Karpas-422 (cell line): ENCODE results near the gene RPS6KA5. TPM values are rescaled to one million over a fixed set of nuclear protein-coding genes. Genes with fewer than 3 reads are reported as not detected.
"Not testable (repeated sequence)": the region's sequence is repeated elsewhere in the genome, so short reads cannot be mapped to it uniquely, and the experiment has no call there.

Experiments used
- DNase-seq: peaks from one replicate; pipeline ENCODE4 v3.0.0-alpha.2; 2015
- H2AFZ ChIP-seq: fragments of 200-600 bp; sonication (generic); 2 replicates; pipeline ENCODE4 v1.6.1; 2014; ENCODE audit warnings: antibody characterized with exemption, low read length, mixed read lengths
- H3K27ac ChIP-seq: fragments of 200-600 bp; sonication (generic); 2 replicates; pipeline ENCODE4 v1.5.1; 2014; ENCODE audit warnings: mild to moderate bottlenecking, low read length, moderate library complexity
- H3K27me3 ChIP-seq: fragments of 200-600 bp; sonication (generic); 2 replicates; pipeline ENCODE4 v1.6.1; 2014; ENCODE audit warnings: low read length, mixed read lengths
- H3K36me3 ChIP-seq: fragments of 200-600 bp; sonication (generic); 2 replicates; pipeline ENCODE4 v1.6.1; 2014; ENCODE audit warnings: low read length, mixed read lengths; ENCODE audit not compliant: insufficient read depth
- H3K4me1 ChIP-seq: fragments of 200-600 bp; sonication (generic); 2 replicates; pipeline ENCODE4 v1.6.1; 2014; ENCODE audit warnings: mild to moderate bottlenecking, low read length, mixed read lengths
- H3K4me2 ChIP-seq: fragments of 200-600 bp; sonication (generic); 2 replicates; pipeline ENCODE4 v1.6.1; 2014; ENCODE audit warnings: low read length, low read depth, mild to moderate bottlenecking; ENCODE audit not compliant: poor library complexity, severe bottlenecking
- H3K4me3 ChIP-seq: fragments of 200-600 bp; sonication (generic); 2 replicates; pipeline ENCODE4 v1.5.1; 2014; ENCODE audit warnings: mild to moderate bottlenecking, antibody characterized with exemption, low read length, mixed read lengths
- H3K79me2 ChIP-seq: fragments of 200-600 bp; sonication (generic); 2 replicates; pipeline ENCODE4 v1.6.1; 2014; ENCODE audit warnings: mild to moderate bottlenecking, low read length, mixed read lengths
- H3K9ac ChIP-seq: fragments of 200-600 bp; sonication (generic); 2 replicates; pipeline ENCODE4 v1.6.0; 2014; ENCODE audit warnings: low read length
- H3K9me2 ChIP-seq: fragments of 200-600 bp; sonication (generic), shearing (Covaris generic); replicated peaks from 2 replicates; pipeline ENCODE4 v1.6.0; 2014; ENCODE audit warnings: mild to moderate bottlenecking, low read length, moderate library complexity; ENCODE audit not compliant: insufficient read depth
- H3K9me3 ChIP-seq: fragments of 300-700, 200-600 bp; sonication (generic); 2 replicates; pipeline ENCODE4 v1.6.1; 2014; ENCODE audit warnings: low read length, mixed read lengths
- H4K20me1 ChIP-seq: fragments of 200-600 bp; sonication (generic); 2 replicates; pipeline ENCODE4 v1.6.1; 2014; ENCODE audit warnings: mild to moderate bottlenecking, antibody characterized with exemption, low read length, low read depth; ENCODE audit not compliant: insufficient read depth
- total RNA-seq: library from RNA; depleted of rRNA; stranded (reverse); fragments of >200 nt; shearing (Covaris generic); gene quantifications from 2 replicates; pipeline ENCODE4 v1.2.3, GENCODE V29; 2014; ENCODE audit warnings: low replicate concordance

RPS6KA5 gene
- total RNA-seq, 1 experiment from 2014 or later, result 5.5 TPM

DNA sequence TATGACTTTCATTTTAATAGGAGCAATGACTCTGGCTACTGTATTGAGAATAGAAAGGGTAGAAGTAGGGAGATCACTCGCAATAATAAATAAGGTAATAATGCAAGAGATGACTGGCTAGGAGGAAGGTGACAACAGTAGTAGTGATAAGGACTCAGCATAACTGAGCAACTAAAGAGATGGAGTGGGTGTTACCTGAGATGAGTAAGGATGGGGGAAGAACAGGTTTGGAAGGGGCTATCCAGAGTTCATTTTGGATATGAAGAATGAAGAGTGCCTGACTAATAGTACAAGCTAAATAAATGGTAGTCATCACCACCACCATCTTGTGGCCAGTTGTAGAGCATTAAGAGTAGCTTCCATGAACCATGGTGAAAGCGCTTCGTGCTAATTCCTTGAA is 101.1 kb downstream of the RPS6KA5 start:
- Histone ChIP-seq H3K9me2 (no peaks in the 10 kb centered on the region), H3K4me2 (no peak overlapping the region), H3K36me3 (no peaks in the 10 kb centered on the region), H3K4me3 (no peak overlapping the region), H3K27me3 (no peaks in the 10 kb centered on the region), H3K9me3 (peaks cover 15% of the 10 kb centered on the region), H3K27ac (no peak overlapping the region), H3K4me1 (no peaks in the 10 kb centered on the region), H2AFZ (no peak overlapping the region), H3K79me2 (no peaks in the 10 kb centered on the region), H4K20me1 (peaks cover 11% of the 10 kb centered on the region), H3K9ac (no peak overlapping the region)
- DNase-seq, result no peak

GRCh38 chr14:90956273-90956672 is 104.2 kb downstream of the RPS6KA5 start:
- no peaks in the 10 kb centered on the region for H3K36me3 ChIP-seq
- no peaks in the 10 kb centered on the region for H3K9me2 ChIP-seq
- H4K20me1 ChIP-seq, result no peaks in the 10 kb centered on the region; the same call in 1 of the 2 replicates
- no peak overlapping the region for H3K27ac ChIP-seq
- H3K4me3 ChIP-seq, result no peak overlapping the region
- H3K27me3 ChIP-seq, result no peaks in the 10 kb centered on the region
- H3K9ac ChIP-seq, result no peak overlapping the region
- DNase-seq, result no peak
- H3K4me2 ChIP-seq, result no peak overlapping the region
- H3K79me2 ChIP-seq, result no peaks in the 10 kb centered on the region
- no peaks in the 10 kb centered on the region for H3K4me1 ChIP-seq
- H2AFZ ChIP-seq, result no peak overlapping the region
- H3K9me3 ChIP-seq, result peaks cover 20% of the 10 kb centered on the region

GRCh38 chr14:90953643-90954042 is 106.8 kb downstream of the RPS6KA5 start:
- H3K9ac ChIP-seq, H3K4me2 ChIP-seq, H3K4me1 ChIP-seq, H2AFZ ChIP-seq, H3K9me2 ChIP-seq, DNase-seq, H3K79me2 ChIP-seq, H3K27me3 ChIP-seq, H4K20me1 ChIP-seq, H3K27ac ChIP-seq, H3K36me3 ChIP-seq, H3K4me3 ChIP-seq: not testable (repeated sequence)
- peaks cover 20% of the 10 kb centered on the region for H3K9me3 ChIP-seq

DNA sequence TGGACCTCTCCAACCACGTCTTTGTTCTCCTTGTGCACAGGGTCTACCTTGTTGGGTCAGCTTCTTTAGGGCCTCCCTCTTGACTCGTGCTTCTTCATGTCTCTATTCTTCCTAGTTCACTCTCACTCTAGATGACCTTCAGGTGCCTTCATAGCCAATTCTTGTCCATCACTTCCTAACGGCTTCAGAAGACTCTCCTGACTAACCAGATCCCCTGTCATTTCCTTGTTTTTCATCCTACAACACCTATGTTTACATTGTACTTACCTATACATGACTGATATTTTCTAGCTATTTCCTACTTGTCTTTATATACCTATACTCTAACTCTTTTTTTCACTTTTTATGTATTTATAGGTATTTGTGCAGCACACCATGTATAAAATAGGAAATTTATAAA is 117.1 kb downstream of the RPS6KA5 start:
- Histone ChIP-seq H3K27ac (no peak overlapping the region), H3K9ac (no peak overlapping the region), H3K9me2 (no peaks in the 10 kb centered on the region), H3K79me2 (no peaks in the 10 kb centered on the region), H3K4me1 (no peaks in the 10 kb centered on the region), H3K9me3 (peaks cover 5% of the 10 kb centered on the region), H3K36me3 (no peaks in the 10 kb centered on the region), H3K27me3 (no peaks in the 10 kb centered on the region), H4K20me1 (no peaks in the 10 kb centered on the region), H2AFZ (no peak overlapping the region), H3K4me2 (no peak overlapping the region), H3K4me3 (no peak overlapping the region)
- no peak for DNase-seq

DNA sequence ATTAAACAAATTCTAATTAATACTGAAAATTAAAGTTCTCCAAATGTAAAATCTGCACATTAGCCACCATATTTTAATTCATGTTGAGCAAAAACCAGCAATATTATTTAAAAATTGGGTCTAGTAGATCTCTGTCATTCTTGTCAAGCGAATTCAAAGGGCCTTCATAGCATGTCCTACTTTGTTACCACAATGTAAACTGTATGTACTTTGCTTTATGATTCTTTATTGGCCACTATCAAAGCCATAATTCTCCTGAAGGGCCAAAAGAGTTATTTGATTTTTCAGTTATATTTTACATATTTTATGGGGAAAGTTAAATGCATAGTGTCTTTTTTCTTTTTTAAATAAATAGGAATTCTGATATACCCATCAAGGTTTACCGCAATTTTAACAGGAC is 117.9 kb downstream of the RPS6KA5 start:
- H2AFZ ChIP-seq, result no peak overlapping the region
- H3K4me1 ChIP-seq, result no peaks in the 10 kb centered on the region

GRCh38 chr14:90941706-90942105 is 118.7 kb downstream of the RPS6KA5 start:
- no peaks in the 10 kb centered on the region for H3K4me1 ChIP-seq
- H4K20me1 ChIP-seq, result no peaks in the 10 kb centered on the region
- no peak overlapping the region for H3K4me3 ChIP-seq
- no peaks in the 10 kb centered on the region for H3K79me2 ChIP-seq
- no peak for DNase-seq
- no peak overlapping the region for H3K4me2 ChIP-seq
- H3K36me3 ChIP-seq, result no peaks in the 10 kb centered on the region
- H3K9me3 ChIP-seq, result peaks cover 5% of the 10 kb centered on the region
- no peaks in the 10 kb centered on the region for H3K9me2 ChIP-seq
- H3K27ac ChIP-seq, result no peak overlapping the region
- no peaks in the 10 kb centered on the region for H3K27me3 ChIP-seq
- no peak overlapping the region for H2AFZ ChIP-seq
- H3K9ac ChIP-seq, result no peak overlapping the region

More for the DNA sequence above, 117.9 kb downstream of the RPS6KA5 start:
- Histone ChIP-seq H4K20me1 (no peaks in the 10 kb centered on the region), H3K9me2 (no peaks in the 10 kb centered on the region), H3K4me3 (no peak overlapping the region), H3K36me3 (no peaks in the 10 kb centered on the region), H3K27ac (no peak overlapping the region), H3K79me2 (no peaks in the 10 kb centered on the region), H3K27me3 (no peaks in the 10 kb centered on the region), H3K9me3 (peaks cover 5% of the 10 kb centered on the region), H3K9ac (no peak overlapping the region), H3K4me2 (no peak overlapping the region)
- DNase-seq, result no peak

GRCh38 chr14:90940318-90940962 is 120.0 kb downstream of the RPS6KA5 start:
- H3K27me3 ChIP-seq, result no peaks in the 10 kb centered on the region; the same call in 1 of the 2 replicates
- no peak overlapping the region for H3K4me2 ChIP-seq
- H3K27ac ChIP-seq, result no peak overlapping the region
- H3K9me3 ChIP-seq, result peaks cover 5% of the 10 kb centered on the region
- H4K20me1 ChIP-seq, result no peaks in the 10 kb centered on the region
- H3K9me2 ChIP-seq, result no peaks in the 10 kb centered on the region
- H3K4me1 ChIP-seq, result no peaks in the 10 kb centered on the region
- no peak for DNase-seq
- no peak overlapping the region for H3K4me3 ChIP-seq
- H3K36me3 ChIP-seq, result no peaks in the 10 kb centered on the region
- no peak overlapping the region for H3K9ac ChIP-seq
- no peaks in the 10 kb centered on the region for H3K79me2 ChIP-seq
- H2AFZ ChIP-seq, result no peak overlapping the region

- H3K36me3 ChIP-seq, H3K9ac ChIP-seq, H3K4me2 ChIP-seq, H3K27me3 ChIP-seq, H3K79me2 ChIP-seq, H3K27ac ChIP-seq, H4K20me1 ChIP-seq, H3K9me2 ChIP-seq, H3K4me3 ChIP-seq, H3K9me3 ChIP-seq, H2AFZ ChIP-seq, DNase-seq, H3K4me1 ChIP-seq: not testable (repeated sequence)
Observed at GRCh38 chr14:90939252-90939795, 121.1 kb downstream of the RPS6KA5 start.
